ENCODE measurements around the gene TFCP2. TPM values are rescaled to one million over a fixed set of nuclear protein-coding genes. Genes with fewer than 3 reads are reported as not detected.
"Not testable (repeated sequence)": the region's sequence is repeated elsewhere in the genome, so short reads cannot be mapped to it uniquely, and the experiment has no call there.

TFCP2 gene, protein sequence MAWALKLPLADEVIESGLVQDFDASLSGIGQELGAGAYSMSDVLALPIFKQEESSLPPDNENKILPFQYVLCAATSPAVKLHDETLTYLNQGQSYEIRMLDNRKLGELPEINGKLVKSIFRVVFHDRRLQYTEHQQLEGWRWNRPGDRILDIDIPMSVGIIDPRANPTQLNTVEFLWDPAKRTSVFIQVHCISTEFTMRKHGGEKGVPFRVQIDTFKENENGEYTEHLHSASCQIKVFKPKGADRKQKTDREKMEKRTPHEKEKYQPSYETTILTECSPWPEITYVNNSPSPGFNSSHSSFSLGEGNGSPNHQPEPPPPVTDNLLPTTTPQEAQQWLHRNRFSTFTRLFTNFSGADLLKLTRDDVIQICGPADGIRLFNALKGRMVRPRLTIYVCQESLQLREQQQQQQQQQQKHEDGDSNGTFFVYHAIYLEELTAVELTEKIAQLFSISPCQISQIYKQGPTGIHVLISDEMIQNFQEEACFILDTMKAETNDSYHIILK
- total RNA-seq: 10 to 100 TPM; 10.6 to 18.1 TPM

DNA sequence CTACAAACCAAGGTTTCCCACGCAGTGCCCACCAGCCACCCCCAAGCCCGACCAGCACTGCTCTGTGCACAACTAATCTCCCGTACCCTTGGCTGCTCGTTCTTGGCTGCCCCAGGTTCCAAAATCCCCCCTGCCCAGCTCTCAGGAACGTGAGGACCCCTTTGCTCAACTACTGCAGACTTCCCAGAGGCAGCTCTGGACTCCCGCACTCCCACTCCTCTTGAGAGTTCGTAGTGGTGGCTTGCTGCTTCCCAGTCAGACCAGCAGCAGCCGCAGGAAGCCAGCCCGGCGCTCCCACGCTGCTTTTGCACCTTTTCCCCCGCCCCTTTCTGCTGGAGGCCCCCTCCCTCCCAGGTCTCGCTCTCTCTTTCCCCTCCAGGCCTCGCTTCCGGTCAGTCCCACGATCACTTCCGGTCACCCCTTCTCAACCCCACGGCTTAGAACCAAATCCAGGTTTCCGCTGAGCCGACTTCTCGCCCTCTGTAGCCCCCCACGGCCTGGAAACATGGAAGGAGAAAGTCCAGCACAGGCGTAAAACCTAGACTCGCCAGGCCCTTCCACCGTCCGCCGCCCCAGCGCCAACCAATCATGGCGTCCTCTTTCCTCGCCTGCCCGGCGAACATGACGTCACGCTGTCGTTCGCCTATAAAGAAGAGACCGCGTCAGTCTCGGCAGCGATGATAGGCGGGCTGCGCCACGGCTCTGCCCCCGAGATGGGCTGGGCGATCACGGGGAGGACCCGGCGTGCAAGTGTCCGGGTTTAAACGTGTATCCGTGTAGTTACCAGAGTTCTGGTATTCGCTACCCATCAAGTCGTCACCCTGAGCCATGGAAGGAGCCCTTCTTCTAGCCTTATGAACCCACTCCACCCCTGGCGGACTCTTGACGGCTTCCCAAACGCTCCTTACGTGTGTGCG, at the start of gene TFCP2:
Gene TFCP2 (minus strand): TSS at position 621 of the 917 bp plus-strand sequence. CDS start 713 bp downstream, outside the sequence.
- peaks cover 13 to 18% of the 10 kb centered on the region in 2 donors for H3K4me1 ChIP-seq (ENCODE audit: control insufficient read depth in 1 of 2, low read depth in 2 of 2)
- H3K27ac ChIP-seq: peak within 1 kb of the TSS; percentile 94 to 95
- no peaks in the 10 kb centered on the region for H3K27me3 ChIP-seq (replicated peaks; ENCODE audit: insufficient read depth)
- no peaks in the 10 kb centered on the region for H3K36me3 ChIP-seq
- DNase-seq (ENCODE audit: low spot score): peak; percentile 93
- peak within 1 kb of the TSS; percentile 79 for H3K4me3 ChIP-seq
- TF ChIP-seq, protein P1, sequence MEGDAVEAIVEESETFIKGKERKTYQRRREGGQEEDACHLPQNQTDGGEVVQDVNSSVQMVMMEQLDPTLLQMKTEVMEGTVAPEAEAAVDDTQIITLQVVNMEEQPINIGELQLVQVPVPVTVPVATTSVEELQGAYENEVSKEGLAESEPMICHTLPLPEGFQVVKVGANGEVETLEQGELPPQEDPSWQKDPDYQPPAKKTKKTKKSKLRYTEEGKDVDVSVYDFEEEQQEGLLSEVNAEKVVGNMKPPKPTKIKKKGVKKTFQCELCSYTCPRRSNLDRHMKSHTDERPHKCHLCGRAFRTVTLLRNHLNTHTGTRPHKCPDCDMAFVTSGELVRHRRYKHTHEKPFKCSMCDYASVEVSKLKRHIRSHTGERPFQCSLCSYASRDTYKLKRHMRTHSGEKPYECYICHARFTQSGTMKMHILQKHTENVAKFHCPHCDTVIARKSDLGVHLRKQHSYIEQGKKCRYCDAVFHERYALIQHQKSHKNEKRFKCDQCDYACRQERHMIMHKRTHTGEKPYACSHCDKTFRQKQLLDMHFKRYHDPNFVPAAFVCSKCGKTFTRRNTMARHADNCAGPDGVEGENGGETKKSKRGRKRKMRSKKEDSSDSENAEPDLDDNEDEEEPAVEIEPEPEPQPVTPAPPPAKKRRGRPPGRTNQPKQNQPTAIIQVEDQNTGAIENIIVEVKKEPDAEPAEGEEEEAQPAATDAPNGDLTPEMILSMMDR (IDR thresholded peaks at IDR 0.05): no peak
- no peaks in the 10 kb centered on the region for H3K9me3 ChIP-seq
- peak; percentile 97 for ATAC-seq (ENCODE audit: insufficient number of reproducible peaks, low FRiP score, low read depth)

DNA sequence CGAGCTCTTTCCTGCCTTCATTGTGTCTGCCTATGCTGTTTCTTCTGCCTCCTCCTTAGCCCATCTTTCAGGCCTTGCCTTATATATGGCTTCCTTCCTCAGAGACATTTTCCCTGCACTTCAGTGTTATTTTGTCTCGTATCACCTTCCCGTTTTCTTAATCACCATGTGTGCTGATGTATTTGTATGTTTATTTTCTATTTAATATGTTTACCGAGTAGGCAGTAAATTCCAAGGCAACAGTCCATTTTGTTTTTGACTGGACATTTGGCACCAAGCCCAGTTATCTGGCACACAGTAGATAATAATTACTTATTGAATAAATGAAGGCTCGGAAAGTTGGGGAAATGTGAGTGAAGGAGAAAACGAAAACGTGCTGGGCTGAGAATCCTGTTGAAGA, 49.5 kb upstream of the TFCP2 start:
- H3K4me1 ChIP-seq (ENCODE audit: control insufficient read depth in 1 of 2, low read depth in 2 of 2): peaks cover 7 to 11% of the 10 kb centered on the region in 2 donors
- ATAC-seq (ENCODE audit: insufficient number of reproducible peaks, low FRiP score, low read depth) (no peak), DNase-seq (ENCODE audit: low spot score) (no peak)
- H3K4me3 ChIP-seq: no peak overlapping the region
- no peaks in the 10 kb centered on the region for H3K27me3 ChIP-seq (replicated peaks; ENCODE audit: insufficient read depth)
- H3K27ac ChIP-seq: no peak overlapping the region
- H3K36me3 ChIP-seq: no peaks in the 10 kb centered on the region
- H3K9me3 ChIP-seq: no peaks in the 10 kb centered on the region
- TF ChIP-seq, protein P1 (IDR thresholded peaks at IDR 0.05): no peak

DNA sequence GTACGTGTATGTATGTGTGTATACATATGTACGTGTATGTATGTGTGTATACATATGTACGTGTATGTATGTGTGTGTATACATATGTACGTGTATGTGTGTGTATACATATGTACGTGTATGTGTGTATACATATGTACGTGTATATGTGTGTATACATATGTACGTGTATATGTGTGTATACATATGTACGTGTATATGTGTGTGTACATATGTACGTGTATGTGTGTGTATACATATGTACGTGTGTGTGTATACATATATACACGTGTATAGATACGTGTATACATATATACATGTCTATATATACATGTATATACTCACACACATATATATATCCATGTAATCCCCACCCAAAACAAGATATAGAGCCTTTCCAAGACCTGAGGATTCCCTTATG, 46.9 kb upstream of the TFCP2 start:
- not testable (repeated sequence) for ATAC-seq (ENCODE audit: insufficient number of reproducible peaks, low FRiP score, low read depth); H3K4me3 ChIP-seq; H3K27ac ChIP-seq; H3K36me3 ChIP-seq; DNase-seq (ENCODE audit: low spot score); H3K27me3 ChIP-seq (replicated peaks; ENCODE audit: insufficient read depth); H3K9me3 ChIP-seq
- H3K4me1 ChIP-seq (ENCODE audit: control insufficient read depth in 1 of 2, low read depth in 2 of 2): peaks cover 15 to 24% of the 10 kb centered on the region in 2 donors

DNA sequence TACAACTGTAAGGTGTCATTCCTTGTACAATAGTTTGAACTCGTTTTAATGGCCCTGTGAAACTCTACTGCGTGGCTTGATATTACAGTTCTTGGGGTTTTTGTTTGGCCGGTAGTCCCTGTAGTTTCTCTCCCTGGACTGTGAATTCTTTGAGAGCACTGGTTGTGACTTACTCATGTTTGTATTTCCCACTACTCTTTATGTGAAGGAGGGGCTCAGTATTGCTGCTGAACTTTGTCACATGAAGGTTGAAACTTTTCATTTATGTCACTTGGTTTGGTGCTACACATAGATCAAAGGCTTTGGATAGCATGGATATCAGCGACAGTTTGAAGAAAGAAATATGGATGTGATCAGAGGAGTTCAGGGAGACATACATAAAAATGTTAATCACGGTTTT, 46.4 kb upstream of the TFCP2 start:
- Histone ChIP-seq H3K4me3 (peak overlapping the region; percentile 97), H3K27me3 (replicated peaks; ENCODE audit: insufficient read depth) (no peaks in the 10 kb centered on the region), H3K4me1 (ENCODE audit: control insufficient read depth in 1 of 2, low read depth in 2 of 2) (peaks cover 15 to 24% of the 10 kb centered on the region in 2 donors), H3K36me3 (no peaks in the 10 kb centered on the region), H3K27ac (no peak overlapping the region), H3K9me3 (no peaks in the 10 kb centered on the region)
- ATAC-seq (ENCODE audit: insufficient number of reproducible peaks, low FRiP score, low read depth): no peak
- TF ChIP-seq, protein P1 (IDR thresholded peaks at IDR 0.05): no peak
- DNase-seq (ENCODE audit: low spot score): no peak

DNA sequence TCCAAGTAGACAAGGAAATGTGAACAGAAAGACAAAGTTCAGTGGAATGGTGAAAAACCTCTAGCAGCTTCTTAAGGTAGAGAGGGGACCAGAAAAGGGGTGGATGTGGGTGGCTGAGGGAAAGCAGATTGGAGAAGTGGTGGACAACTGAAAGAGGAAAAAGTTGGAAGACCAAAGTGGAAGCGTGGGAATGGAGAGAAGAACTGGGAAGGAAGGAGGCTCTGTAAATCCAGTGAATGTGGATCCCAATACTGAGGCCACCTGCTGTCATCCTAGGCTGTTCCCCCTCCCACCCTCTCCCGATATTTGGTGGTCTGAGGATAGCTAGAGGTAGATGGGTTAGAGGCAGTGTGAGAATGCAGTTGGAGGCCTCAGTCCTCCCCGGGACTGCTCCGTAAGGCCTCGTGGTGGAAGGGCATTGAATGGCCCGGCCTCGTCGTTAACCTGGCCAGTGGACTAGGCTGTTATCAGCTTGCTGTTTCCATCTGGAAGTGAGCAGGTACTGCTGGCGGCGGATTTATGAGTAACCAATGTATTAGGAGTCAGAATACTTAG, 45.7 kb upstream of the TFCP2 start:
- DNase-seq (ENCODE audit: low spot score) (no peak), ATAC-seq (ENCODE audit: insufficient number of reproducible peaks, low FRiP score, low read depth) (no peak)
- H3K4me3 ChIP-seq: peak overlapping the region; percentile 97
- TF ChIP-seq, protein P1 (IDR thresholded peaks at IDR 0.05): no peak
- H3K27ac ChIP-seq: peak overlapping the region; percentile 93 to 99
- no peaks in the 10 kb centered on the region for H3K27me3 ChIP-seq (replicated peaks; ENCODE audit: insufficient read depth)
- H3K36me3 ChIP-seq: no peaks in the 10 kb centered on the region
- H3K9me3 ChIP-seq: no peaks in the 10 kb centered on the region
- peaks cover 15 to 24% of the 10 kb centered on the region in 2 donors for H3K4me1 ChIP-seq (ENCODE audit: control insufficient read depth in 1 of 2, low read depth in 2 of 2)

Measured in thoracic aorta (tissue), 2 donors.